ENCODE results near the gene AGER.
"Not testable (repeated sequence)": the region's sequence is repeated elsewhere in the genome, so short reads cannot be mapped to it uniquely, and the experiment has no call there.

AGER gene

DNA sequence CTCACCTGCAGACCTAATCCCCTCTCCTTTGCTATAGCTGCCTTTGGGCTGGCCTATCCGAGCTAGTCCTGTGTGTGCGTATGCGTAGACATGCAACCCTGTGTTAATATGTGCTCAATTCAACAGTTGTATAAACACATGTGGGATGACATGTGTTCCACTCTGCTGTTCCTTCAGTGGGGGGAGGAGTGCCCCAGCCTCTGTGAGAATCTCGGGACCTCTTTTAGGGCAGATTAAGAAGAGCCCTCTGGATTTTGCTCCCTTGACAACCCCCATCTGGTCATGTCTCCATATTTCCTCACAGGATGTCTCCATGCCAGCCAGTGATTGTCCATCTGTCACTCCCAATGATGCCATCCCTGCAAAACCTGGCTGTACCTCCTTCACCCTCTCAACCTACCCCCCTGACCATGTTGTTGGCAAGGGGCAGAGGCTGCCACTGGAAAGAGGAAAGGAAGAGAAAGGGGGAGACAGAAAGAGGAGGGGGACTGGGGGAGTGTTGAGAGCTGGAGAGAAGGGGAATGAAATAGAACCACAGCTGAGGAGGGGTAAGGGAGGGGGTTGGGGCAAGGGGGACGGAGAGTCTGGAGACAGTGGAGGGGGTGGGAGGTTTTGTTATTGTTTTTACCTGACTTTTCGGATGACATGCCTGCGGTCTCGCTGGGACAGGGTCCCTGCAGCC, 32.7 kb downstream of the AGER start:
- DNase-seq (ENCODE audit: low read depth in 1 of 2, low spot score in 1 of 2), result no peak

DNA sequence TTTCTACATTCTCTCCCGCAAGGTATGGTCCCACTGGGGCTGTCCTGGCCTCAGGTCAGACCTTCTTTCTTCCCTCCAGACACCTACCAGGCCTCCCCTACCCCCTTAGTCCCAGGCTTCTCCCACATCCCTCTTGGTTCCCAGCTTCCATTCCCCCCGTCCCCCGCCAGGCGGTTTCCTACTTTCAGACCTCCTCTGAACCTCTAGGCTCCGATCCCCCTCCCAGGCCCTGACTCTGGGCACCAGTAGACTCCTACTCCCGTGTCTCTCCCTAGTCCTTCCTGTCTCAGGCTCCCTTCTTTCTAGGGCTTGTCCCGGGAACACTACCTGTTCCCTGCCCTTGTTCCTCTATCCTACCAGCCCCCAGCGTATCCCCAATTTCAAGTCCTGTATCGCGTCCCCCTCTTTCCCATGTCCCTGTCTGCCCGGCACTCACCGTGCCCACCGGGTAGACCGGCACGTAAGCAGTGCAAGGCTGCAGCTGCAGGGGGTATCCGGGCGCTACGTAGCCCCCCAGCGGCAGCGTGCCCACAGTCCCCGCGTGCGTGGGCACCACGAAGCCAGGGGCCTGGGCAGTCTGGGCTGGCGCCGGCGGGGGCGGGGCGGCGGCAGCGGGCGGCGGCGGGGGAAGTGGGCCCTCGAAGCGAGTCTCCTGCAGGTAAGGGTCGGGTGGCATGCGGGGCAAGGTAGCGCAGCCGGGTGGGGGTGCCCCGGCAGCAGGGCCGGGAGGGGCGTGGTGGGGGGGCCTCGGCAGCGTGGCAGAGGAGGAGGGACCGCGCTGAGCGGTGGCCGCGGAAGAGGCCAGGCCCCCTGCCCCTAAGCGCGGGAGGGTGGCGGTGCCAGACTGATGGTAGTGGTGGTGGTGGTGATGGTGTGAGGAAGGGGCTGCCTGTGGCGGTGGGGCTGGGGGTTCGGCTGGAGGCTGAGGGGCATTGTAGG, 33.9 kb downstream of the AGER start:
- DNase-seq (ENCODE audit: low read depth in 1 of 2, low spot score in 1 of 2), result no peak

DNA sequence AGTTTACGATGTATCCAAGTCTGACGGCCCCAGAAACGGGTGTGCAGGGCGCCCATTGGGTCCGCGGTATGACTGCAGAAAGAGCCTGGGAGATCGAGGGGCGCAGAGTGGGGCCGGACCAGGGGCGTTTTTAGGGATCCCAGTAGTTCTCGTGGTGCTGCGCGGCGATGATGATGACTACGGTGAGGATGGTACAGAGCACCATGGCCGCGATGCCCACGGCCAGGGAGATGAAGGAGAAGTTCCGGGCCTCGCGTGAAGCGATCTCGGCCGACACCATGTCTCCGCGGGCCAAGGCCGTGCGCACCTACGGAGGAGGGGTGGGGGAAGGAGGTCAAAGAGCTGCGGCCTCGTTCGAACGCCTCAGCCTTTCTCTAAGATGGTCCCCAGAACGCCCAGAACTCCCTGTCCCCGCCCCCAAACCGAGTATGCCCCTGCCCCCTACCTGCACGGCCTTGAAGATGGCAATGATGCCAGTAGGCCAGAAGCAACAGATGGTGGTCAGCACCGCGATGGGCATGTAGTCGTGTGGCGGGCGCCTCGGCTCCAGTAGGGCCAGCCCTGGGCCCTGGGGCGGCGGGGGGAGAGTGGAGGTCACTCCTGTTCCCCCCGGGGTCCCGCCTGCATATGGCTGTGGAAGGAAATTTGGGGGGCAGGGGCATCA, 34.8 kb downstream of the AGER start:
- no peak for DNase-seq (ENCODE audit: low read depth in 1 of 2, low spot score in 1 of 2)

DNA sequence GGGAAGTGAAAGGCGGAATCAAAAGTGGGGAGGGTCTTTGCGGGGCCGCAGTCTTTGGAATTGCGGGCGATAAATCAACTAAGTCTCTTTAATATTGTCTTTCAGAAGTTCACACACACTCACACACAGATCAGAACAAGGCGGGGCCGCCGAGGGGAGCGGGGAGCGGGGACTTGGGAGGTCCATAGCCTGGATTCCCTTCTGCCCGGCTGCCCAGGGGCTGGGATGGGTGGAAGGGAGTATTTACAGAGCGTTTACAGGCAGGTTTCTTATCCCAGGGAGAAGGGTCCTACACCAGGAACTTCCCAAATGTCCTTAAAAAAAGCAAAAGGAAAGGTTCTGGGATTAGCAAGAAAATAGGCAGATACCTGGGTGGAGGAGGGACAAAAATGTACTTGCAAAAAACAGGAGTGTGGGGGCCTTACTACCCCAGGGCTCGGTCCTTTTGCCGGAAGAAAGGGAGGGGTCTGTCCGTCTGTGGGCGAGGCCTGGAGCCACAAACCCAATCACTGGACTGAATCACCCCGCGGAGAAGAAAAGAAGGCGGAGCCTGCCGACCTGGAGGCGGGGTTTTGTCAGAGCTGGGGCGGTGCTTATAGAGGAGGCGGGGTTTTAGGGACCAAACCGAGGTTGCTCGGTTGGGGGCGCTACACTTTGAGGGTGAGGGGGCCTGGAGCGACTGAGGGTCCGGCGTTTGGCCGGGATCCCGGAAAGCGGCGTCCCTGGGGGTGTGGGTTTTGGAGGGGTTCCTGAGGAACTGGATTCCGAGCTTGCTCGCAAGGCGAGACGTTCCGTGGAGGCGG, 35.6 kb downstream of the AGER start:
- peak; percentile 42 to 58 for DNase-seq (ENCODE audit: low read depth in 1 of 2, low spot score in 1 of 2)

DNA sequence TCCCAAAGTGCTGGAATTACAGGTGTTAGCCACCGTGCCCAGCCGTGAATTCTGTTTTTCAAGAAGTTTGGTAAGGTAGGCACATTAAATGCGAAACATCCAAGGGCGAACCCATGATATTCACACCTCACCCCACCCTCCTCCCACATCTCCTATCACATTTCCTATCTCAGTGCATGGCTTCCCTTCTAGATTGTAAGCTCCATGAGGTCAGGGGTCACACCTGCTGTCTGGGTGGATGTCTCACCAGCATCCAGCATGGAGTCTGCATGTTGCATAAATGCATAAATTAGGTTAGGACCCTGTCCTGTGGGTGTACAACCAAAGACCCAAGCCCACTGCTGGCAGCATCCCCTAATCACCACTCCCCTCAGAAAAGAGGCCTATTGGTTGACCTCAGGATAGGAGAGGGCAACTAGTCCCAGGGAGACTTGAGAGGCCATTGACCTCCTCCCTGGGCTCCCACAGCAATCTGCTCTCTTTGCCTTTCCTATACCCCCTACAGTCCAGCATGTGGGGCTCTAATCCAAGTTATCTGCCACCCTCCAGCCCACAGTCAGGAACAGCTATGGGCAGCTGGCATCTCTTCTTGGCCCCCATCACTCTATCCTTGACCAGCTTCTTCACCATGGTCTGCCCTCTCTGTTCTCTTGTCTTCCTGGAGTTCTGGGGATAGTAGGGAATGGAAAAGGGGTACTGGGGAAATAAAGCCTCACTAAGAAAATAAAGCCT, 36.5 kb downstream of the AGER start:
- DNase-seq (ENCODE audit: low read depth in 1 of 2, low spot score in 1 of 2), result no peak

DNA sequence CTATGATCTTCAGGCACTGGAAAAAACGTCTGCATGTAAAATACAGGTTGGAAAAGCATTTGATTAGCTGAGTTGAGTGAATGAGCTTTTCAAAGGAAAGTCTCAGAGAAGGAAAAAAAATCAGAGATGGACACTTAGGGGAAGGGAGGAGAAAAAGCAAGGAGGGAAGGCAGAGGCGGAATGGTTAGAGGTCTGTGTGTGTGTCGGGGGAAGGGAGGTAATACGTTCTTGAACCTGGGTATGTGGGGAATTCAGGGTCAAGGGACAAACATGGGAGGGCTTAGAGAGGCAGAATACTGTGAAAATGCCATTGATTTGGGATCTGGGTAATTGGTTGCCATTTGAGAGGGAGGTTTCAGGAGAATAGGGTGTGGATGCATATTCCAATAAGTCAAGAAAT, 37.4 kb downstream of the AGER start:
- DNase-seq (ENCODE audit: low read depth in 1 of 2, low spot score in 1 of 2), result no peak

DNA sequence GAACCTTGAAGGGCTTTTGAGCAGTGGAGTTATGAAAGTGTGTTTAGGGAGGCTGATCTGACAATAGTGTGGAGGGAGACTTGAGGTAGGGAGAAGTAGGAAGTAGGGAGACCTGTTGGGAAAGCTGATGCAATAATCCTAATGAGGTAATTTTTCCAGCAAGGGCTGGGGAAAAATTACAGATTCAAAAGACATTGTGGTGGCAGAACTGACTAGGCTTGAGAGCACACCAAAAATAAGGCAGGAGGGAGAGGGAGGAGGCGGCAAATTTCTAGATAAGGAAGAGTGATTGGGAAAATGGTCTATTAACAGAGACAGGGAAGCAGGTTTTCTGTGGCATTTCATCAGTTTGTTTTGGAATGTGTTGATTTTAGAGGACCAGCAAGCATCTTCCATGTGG, 37.8 kb downstream of the AGER start:
- DNase-seq (ENCODE audit: low read depth in 1 of 2, low spot score in 1 of 2), result no peak

DNA sequence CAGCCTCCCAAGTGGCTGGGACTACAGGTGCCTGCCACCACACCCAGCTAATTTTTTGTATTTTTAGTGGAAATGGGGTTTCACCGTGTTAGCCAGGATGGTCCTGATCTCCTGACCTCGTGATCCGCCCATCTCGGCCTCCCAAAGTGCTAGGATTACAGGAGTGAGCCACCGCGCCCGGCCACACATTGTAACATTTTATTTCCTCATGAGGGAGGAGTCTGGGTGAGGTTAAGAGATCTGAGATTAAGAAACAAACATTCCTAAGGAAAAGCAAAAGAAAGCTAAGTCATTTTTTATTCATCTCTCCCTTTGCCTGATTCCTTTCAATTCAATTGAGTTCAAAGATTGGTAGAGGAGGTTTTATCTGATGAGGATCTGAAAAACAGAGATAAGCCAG, 39.8 kb downstream of the AGER start:
- not testable (repeated sequence) for DNase-seq (ENCODE audit: low read depth in 1 of 2, low spot score in 1 of 2)

DNA sequence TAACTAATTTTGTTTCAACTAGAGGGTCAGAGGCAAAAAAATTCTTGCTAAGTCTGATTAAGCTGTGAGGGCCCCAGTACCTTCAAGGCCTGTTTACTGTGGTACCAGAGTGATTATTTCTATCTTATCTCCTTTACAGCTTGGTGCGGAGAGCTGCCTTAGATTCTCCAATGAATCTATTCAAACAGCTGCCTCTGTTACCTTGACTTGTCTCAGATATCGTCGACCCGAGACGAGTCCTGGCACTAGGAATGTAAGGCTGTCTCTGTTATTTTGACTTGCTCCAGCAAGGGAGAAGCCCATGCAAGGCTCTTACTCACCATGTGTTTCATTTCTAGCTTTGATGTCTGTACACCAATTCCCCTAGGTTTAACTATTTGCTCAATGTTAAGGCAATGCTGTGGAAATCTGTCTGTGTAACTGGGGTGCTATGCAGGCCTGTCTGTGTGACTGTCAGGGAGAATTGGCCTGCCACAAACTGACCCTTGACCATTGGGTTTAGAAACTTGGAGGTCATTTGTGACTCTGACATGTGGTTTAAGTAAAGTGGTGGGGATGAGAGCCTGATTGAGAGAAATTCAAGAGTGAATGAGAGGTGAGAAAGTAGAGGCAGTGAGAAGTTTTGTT, 43.5 kb downstream of the AGER start:
- DNase-seq (ENCODE audit: low read depth in 1 of 2, low spot score in 1 of 2), result no peak

DNA sequence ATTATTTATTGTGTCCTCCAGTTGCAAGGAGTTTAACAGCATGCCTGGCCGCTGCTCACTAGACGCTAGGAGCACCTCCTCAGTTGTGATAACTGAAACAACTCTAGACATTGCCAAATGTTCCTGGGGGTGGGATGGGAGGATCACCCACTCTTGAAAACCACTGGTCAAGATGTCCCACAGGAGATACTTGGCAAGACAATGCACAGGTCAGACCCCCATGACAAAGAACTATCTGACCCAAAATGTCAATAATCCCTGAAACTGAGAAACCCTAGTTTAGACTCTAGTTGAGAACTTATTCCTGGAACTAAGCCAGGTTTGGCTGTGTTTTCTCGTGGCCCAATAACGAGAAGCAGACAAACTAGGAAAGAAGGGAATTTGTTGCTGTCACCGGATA, 44.5 kb downstream of the AGER start:
- no peak for DNase-seq (ENCODE audit: low read depth in 1 of 2, low spot score in 1 of 2)

DNA sequence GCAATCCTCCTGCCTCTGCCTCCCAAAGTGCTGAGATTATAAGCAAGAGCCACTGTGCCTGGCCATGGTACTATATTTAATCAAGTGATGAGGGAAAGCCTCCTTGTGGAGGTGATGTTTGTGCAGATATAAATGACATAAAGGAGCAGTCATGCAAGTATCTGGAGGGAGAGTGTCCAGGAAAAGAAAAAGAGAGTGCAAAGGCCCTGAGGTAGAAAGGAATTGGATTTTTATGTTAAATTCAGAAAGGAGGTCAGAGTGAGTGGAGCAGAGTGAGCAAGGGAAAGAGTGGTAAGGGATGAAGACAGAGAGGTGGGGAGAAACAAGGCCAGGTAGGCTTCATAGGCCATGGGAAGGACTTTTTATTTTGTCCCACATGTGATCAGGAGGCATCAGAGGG, 46.6 kb downstream of the AGER start:
- DNase-seq (ENCODE audit: low read depth in 1 of 2, low spot score in 1 of 2), result no peak

DNA sequence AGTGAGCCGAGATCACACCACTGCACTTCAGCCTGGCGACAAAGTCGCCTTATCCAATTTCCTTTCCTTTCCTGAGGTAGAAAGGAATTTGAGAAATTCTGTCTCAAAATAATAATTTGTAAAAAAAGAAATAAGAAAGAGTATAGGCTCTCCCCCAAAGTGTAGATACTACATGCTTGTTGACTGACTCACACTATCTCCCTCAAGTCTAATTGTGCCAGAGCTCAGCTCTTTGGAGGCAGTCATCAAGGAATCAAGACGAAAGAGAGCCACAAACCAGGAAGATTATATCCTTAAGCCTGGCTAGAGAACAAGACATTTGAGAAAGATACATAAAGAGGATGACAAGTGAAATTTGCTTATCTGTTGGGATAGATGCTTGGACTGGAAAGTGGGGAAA, 50.3 kb downstream of the AGER start:
- DNase-seq (ENCODE audit: low read depth in 1 of 2, low spot score in 1 of 2), result no peak

DNA sequence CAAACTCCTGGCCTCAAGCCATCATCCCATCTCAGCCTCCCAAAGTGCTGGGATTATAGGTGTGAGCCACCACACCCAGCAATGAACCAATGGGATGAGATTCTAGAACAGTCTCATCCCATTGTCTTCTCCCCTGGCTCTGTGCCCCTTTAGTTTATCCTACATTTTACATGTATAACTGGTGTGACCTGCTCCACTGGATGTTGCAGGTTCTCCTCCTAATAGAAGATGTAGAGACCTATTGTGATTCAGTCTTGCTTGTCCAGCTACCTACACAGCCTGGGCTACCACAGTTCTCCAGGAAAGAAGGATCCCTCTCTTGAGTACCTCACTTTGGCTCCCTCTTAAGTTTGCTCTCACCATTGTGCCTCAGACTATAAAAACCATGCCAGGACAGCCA, 51.9 kb downstream of the AGER start:
- no peak for DNase-seq (ENCODE audit: low read depth in 1 of 2, low spot score in 1 of 2)

DNA sequence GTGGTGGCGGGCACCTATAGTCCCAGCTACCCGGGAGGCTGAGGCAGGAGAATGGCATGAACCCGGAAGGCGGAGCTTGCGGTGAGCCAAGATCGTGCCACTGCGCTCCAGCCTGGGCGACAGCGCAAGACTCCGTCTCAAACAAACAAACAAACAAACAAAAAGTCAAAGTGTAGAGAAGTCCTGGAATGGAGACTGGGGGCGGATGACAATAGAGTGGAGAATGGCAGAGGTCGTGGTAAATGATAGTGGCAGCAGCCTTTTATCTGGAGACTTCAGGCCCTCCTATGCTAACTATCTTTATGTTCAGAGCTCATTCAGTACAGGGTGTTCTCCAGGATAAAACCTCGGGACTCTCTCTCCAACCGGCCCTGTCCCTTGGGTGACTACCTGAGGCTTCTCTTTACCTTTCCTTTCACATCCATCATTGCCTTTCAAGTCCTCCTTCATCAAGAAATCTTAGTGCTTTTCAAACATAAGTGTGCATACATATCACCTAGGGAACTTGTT, 52.6 kb downstream of the AGER start:
- DNase-seq (ENCODE audit: low read depth in 1 of 2, low spot score in 1 of 2), result no peak
